Astrocyte (in vitro differentiated cells and primary cell): ENCODE data around the gene SLCO2A1. TPM values are rescaled to one million over a fixed set of nuclear protein-coding genes. Genes with fewer than 3 reads are reported as not detected.

ENCODE experiments used
- DNase-seq: peaks from one replicate; pipeline ENCODE4 v3.0.0-alpha.2; 2010; ENCODE audit warnings: low read depth
- FAIRE-seq: peaks from 2 replicates; lab custom pipeline; 2011; peaks lifted over from hg19 to GRCh38; lab: Jason Lieb, UNC
- H2AFZ ChIP-seq: 2 replicates; pipeline ENCODE4 v1.6.0; 2012; ENCODE audit warnings: low read depth, low read length, inconsistent platforms
- H3K27ac ChIP-seq: 2 replicates; pipeline ENCODE4 v1.5.1; 2011; ENCODE audit warnings: low read depth, low read length, inconsistent platforms
- H3K27me3 ChIP-seq: 2 replicates; pipeline ENCODE4 v1.6.0; 2011; ENCODE audit warnings: low read length, inconsistent platforms; ENCODE audit not compliant: insufficient read depth
- H3K36me3 ChIP-seq: 2 replicates; pipeline ENCODE4 v1.5.1; 2011; ENCODE audit warnings: low read length, inconsistent platforms; ENCODE audit not compliant: insufficient read depth
- H3K4me1 ChIP-seq: 2 replicates; pipeline ENCODE4 v1.5.1; 2011; ENCODE audit warnings: low read length, inconsistent platforms; ENCODE audit not compliant: insufficient read depth
- H3K4me2 ChIP-seq: 2 replicates; pipeline ENCODE4 v1.6.0; 2012; ENCODE audit warnings: low read length, inconsistent platforms
- H3K4me3 ChIP-seq: 2 replicates; pipeline ENCODE4 v1.5.1; 2011; ENCODE audit warnings: low read depth, mild to moderate bottlenecking, low read length, inconsistent platforms; ENCODE audit not compliant: insufficient read depth
- H3K79me2 ChIP-seq: 2 replicates; pipeline ENCODE4 v1.6.0; 2012; ENCODE audit warnings: mild to moderate bottlenecking, low read length, inconsistent platforms; ENCODE audit not compliant: insufficient read depth
- H3K9ac ChIP-seq: 2 replicates; pipeline ENCODE4 v1.6.0; 2012; ENCODE audit warnings: mild to moderate bottlenecking, low read length, inconsistent platforms
- H3K9me3 ChIP-seq: 2 replicates; pipeline ENCODE4 v1.5.1; 2012; ENCODE audit warnings: low read depth, mild to moderate bottlenecking, low read length, inconsistent platforms; ENCODE audit not compliant: insufficient read depth
- H4K20me1 ChIP-seq: 2 replicates; pipeline ENCODE4 v1.6.0; 2012; ENCODE audit warnings: low read length, inconsistent platforms; ENCODE audit not compliant: insufficient read depth
- H3K27ac Mint-ChIP-seq: one replicate; pipeline ENCODE4 v1.8.0; 2021; ENCODE audit warnings: mild to moderate bottlenecking, mixed read lengths; ENCODE audit not compliant: unreplicated experiment
- H3K27me3 Mint-ChIP-seq: one replicate; pipeline ENCODE4 v1.8.0; 2021; ENCODE audit warnings: low read depth, mixed read lengths; ENCODE audit not compliant: unreplicated experiment
- H3K36me3 Mint-ChIP-seq: one replicate; pipeline ENCODE4 v1.8.0; 2021; ENCODE audit warnings: low read depth, mixed read lengths; ENCODE audit not compliant: unreplicated experiment
- H3K4me1 Mint-ChIP-seq: one replicate; pipeline ENCODE4 v1.8.0; 2021; ENCODE audit warnings: low read depth, mixed read lengths; ENCODE audit not compliant: unreplicated experiment
- H3K4me3 Mint-ChIP-seq: one replicate; pipeline ENCODE4 v1.8.0; 2021; ENCODE audit warnings: mild to moderate bottlenecking, moderate library complexity, mixed read lengths; ENCODE audit not compliant: unreplicated experiment
- H3K9me3 Mint-ChIP-seq: one replicate; pipeline ENCODE4 v1.8.0; 2021; ENCODE audit warnings: mild to moderate bottlenecking, mixed read lengths; ENCODE audit not compliant: unreplicated experiment
- EZH2 ChIP-seq: IDR thresholded peaks from 2 replicates; pipeline ENCODE4 v1.6.1; 2012; ENCODE audit warnings: mild to moderate bottlenecking, low read length, inconsistent platforms; ENCODE audit not compliant: insufficient read depth
- total RNA-seq: library from RNA; stranded (reverse); gene quantifications from 2 replicates; pipeline ENCODE4 v1.2.1, GENCODE V29; 2021
- TF ChIP-seq, protein P1 (sequence below): IDR thresholded peaks from 2 replicates; pipeline ENCODE4 v1.5.1; 2011; ENCODE audit warnings: low read depth, mild to moderate bottlenecking, inconsistent platforms, low read length, moderate library complexity; ENCODE audit not compliant: insufficient read depth

Gene SLCO2A1
- total RNA-seq, 1 donor from 2014 or later: 2.1 TPM

DNA sequence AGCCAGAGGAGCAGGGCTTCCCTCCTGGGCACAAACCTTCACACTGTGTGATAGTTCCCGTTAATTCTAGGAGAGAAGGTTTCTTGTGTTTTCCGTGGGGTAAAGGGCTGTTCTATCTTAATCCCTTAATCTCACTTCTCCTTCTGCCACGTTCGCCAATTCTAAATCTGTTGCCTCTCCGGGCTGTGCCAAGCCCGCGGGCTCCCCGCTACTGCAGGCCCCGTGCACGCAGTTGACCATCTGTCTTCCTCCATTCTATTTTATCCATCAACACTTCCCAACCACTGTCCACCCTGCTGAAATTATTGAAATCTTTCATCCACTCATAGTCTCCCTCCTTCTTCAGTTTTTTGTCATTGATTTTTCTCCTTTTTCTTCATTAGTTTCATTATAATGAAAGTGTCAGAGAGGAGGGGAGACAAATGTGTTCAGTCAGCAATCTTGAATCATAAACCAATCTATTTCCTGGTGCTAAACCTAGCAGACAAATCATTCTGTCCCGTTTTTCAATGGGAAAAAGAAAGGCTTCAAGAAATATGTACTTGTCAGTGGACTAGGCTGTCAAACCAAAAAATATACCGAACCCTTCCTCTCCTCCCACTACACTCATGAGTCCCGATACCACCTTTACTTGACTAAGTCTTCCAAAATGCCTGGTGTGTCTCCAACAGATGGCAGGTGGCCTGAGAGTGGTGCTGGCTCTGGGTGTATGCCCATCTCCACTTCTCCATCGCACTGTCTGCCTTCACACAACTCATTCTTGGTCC, 39.6 kb downstream of the SLCO2A1 start:
- Histone ChIP-seq H3K9ac (no peak overlapping the region), H2AFZ (no peak overlapping the region), H3K4me2 (no peak overlapping the region), H4K20me1 (no peaks in the 10 kb centered on the region), H3K4me1 (peaks cover 3% of the 10 kb centered on the region), H3K4me3 (no peak overlapping the region), H3K36me3 (no peaks in the 10 kb centered on the region), H3K27me3 (peaks cover 2% of the 10 kb centered on the region), H3K79me2 (no peaks in the 10 kb centered on the region), H3K9me3 (no peaks in the 10 kb centered on the region), H3K27ac (no peak overlapping the region)
- H3K4me1 Mint-ChIP-seq: peaks cover 10% of the 10 kb centered on the region
- TF ChIP-seq, protein P1, sequence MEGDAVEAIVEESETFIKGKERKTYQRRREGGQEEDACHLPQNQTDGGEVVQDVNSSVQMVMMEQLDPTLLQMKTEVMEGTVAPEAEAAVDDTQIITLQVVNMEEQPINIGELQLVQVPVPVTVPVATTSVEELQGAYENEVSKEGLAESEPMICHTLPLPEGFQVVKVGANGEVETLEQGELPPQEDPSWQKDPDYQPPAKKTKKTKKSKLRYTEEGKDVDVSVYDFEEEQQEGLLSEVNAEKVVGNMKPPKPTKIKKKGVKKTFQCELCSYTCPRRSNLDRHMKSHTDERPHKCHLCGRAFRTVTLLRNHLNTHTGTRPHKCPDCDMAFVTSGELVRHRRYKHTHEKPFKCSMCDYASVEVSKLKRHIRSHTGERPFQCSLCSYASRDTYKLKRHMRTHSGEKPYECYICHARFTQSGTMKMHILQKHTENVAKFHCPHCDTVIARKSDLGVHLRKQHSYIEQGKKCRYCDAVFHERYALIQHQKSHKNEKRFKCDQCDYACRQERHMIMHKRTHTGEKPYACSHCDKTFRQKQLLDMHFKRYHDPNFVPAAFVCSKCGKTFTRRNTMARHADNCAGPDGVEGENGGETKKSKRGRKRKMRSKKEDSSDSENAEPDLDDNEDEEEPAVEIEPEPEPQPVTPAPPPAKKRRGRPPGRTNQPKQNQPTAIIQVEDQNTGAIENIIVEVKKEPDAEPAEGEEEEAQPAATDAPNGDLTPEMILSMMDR: no peak
- TF ChIP-seq EZH2: no peak
- DNase-seq (no peak), FAIRE-seq (no peak)
- no peak overlapping the region for H3K27ac Mint-ChIP-seq
- no peak overlapping the region for H3K4me3 Mint-ChIP-seq
- H3K27me3 Mint-ChIP-seq: peaks cover 25% of the 10 kb centered on the region
- H3K9me3 Mint-ChIP-seq: peaks cover 7% of the 10 kb centered on the region
- no peaks in the 10 kb centered on the region for H3K36me3 Mint-ChIP-seq

DNA sequence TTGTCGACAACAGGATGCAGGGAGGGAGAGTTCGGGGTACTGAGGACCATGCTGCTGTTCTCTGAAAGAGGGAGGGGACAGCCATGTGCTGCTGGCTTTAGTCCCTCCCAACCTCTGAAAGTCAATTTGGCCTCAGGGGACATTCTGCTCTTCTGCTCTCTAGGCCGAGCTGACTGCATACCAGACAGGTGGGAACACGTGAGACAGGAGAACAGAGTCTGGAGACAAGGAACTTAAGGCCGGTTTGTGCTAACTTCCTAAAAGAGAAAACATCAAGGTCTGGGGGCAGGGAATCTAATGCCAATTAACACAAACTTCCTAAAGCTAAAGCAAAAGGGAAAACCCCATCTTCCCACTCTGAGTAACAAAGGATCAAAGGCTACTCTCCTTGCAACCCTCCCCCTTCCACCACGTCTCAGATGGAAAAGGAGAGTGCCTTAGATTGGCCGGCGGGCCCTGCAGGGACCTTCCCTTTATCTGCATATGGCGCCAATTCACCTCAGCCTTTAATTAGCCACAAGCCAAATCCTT, 41.0 kb downstream of the SLCO2A1 start:
- Histone ChIP-seq H4K20me1 (no peaks in the 10 kb centered on the region), H3K4me2 (no peak overlapping the region), H3K9ac (no peak overlapping the region), H3K27ac (no peak overlapping the region), H3K4me3 (no peak overlapping the region), H3K36me3 (no peaks in the 10 kb centered on the region), H3K27me3 (peaks cover 2% of the 10 kb centered on the region), H3K4me1 (peaks cover 3% of the 10 kb centered on the region), H3K79me2 (no peaks in the 10 kb centered on the region), H2AFZ (no peak overlapping the region), H3K9me3 (no peaks in the 10 kb centered on the region)
- H3K4me1 Mint-ChIP-seq: peaks cover 10% of the 10 kb centered on the region
- H3K4me3 Mint-ChIP-seq: no peak overlapping the region
- H3K9me3 Mint-ChIP-seq: peaks cover 3% of the 10 kb centered on the region
- peaks cover 26% of the 10 kb centered on the region for H3K27me3 Mint-ChIP-seq
- DNase-seq (no peak), FAIRE-seq (no peak)
- no peak for TF ChIP-seq EZH2
- TF ChIP-seq, protein P1: no peak
- no peak overlapping the region for H3K27ac Mint-ChIP-seq
- no peaks in the 10 kb centered on the region for H3K36me3 Mint-ChIP-seq

DNA sequence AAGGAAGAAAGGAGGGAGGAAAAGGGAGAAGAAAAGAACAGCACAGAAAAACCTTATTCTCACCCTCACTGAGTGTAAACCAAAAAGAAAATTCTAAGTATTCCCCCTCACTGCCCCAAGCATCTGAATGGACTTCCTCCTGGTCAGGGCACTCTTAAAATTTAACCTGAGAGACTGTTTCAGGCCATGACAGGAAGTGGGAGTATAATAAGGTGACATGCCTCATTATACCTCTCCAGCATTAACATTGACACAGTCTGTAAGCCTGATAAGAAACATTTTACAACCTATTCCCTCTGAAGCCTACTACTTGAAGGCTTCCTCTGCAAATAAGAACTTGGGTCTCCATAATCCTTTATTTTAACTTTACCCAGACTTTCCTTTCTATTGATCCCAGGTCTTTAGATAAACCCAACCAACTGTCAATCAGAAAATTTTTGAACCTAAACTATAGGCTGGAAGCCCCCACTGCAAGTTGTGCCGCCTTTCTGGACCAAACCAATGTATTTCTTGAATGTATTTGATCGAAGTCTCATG, 41.7 kb downstream of the SLCO2A1 start:
- no peak overlapping the region for H3K27ac Mint-ChIP-seq
- H3K4me1 ChIP-seq: peaks cover 3% of the 10 kb centered on the region
- FAIRE-seq (no peak), DNase-seq (no peak)
- no peak for TF ChIP-seq EZH2
- TF ChIP-seq, protein P1: no peak
- no peaks in the 10 kb centered on the region for H3K27me3 ChIP-seq
- no peaks in the 10 kb centered on the region for H3K79me2 ChIP-seq
- H3K27me3 Mint-ChIP-seq: peaks cover 27% of the 10 kb centered on the region
- no peak overlapping the region for H3K4me2 ChIP-seq
- H3K27ac ChIP-seq: no peak overlapping the region
- peaks cover 7% of the 10 kb centered on the region for H3K9me3 Mint-ChIP-seq
- H3K36me3 Mint-ChIP-seq: no peaks in the 10 kb centered on the region
- H3K36me3 ChIP-seq: no peaks in the 10 kb centered on the region
- H3K4me3 Mint-ChIP-seq: no peak overlapping the region
- no peak overlapping the region for H3K9ac ChIP-seq
- no peaks in the 10 kb centered on the region for H3K9me3 ChIP-seq
- no peak overlapping the region for H3K4me3 ChIP-seq
- H4K20me1 ChIP-seq: no peaks in the 10 kb centered on the region
- peaks cover 10% of the 10 kb centered on the region for H3K4me1 Mint-ChIP-seq
- no peak overlapping the region for H2AFZ ChIP-seq
